Body of pancreas (tissue), 4 donors: Measurements from ENCODE around the gene TRPV6.

Experiments used
- CTCF ChIP-seq, 7 experiments: fragments of 450-650 bp in 4 of 7; fragments of 200-600 bp in 3 of 7; sonication (generic) in 3 of 7; IDR thresholded peaks; one replicate each; pipeline ENCODE4 v1.5.1; 2016 to 2019; ENCODE audit warnings: antibody characterized with exemption in 7 of 7
- POLR2A ChIP-seq, 3 donors: fragments of 450-650 bp; IDR thresholded peaks; one replicate each; pipeline ENCODE4 v1.6.1; 2016; ENCODE audit warnings: antibody characterized with exemption in 3 of 3, mild to moderate bottlenecking in 2 of 3

- TF ChIP-seq POLR2A (IDR thresholded peaks at IDR 0.05) = no peak
- TF ChIP-seq CTCF (IDR thresholded peaks at IDR 0.05) = no peak
Measured at GRCh38 chr7:142908290-142908689, 22.7 kb upstream of the TRPV6 start.
